Measurements from ENCODE around the gene LPCAT1.

- TF ChIP-seq CTCF (IDR thresholded peaks at IDR 0.05) (no peak), POLR2A (IDR thresholded peaks at IDR 0.05) (no peak)
Measured at GRCh38 chr5:1520791-1521453, 2.8 kb downstream of the LPCAT1 start.

Data from lower leg skin (tissue), 3 donors.